GM12878 (cell line): ENCODE measurements around the gene CHST5. TPM values are rescaled to one million over a fixed set of nuclear protein-coding genes. Genes with fewer than 3 reads are reported as not detected.

ENCODE experiments used
- ATAC-seq: fragments of 200-7000 bp; cut with Tn5 transposase; 3 replicates; pipeline ENCODE4 v1.9.1; 2020; ENCODE audit warnings: mild to moderate bottlenecking, moderate library complexity
- BruUV-seq: library from RNA; stranded (reverse); fragments of 400-500 nt; replicated peaks from 2 replicates; lab custom pipeline; 2021; lab: Mats Ljungman, UMichigan
- CTCF ChIA-PET: fragments of 300-600 bp; sonication (Branson Sonifier 250); formaldehyde crosslinking; extraction: SDS; loops from one replicate; lab custom pipeline; 2021; ENCODE audit warnings: inconsistent platforms; lab: Yijun Ruan, JAX
- POLR2A ChIA-PET: fragments of 350-600 bp; formaldehyde crosslinking; extraction: SDS; loops from one replicate; lab custom pipeline; 2021; ENCODE audit warnings: inconsistent platforms; lab: Charles Lee
- RAD21 ChIA-PET: fragments of 300-600 bp; sonication (Branson Sonifier 250); formaldehyde crosslinking; loops from one replicate; lab custom pipeline; 2023; ENCODE audit warnings: antibody characterized with exemption; ENCODE audit not compliant: unreplicated experiment; lab: Charles Lee
- SMC1A ChIA-PET: fragments of 300-600 bp; sonication (Branson Sonifier 250); formaldehyde crosslinking; loops from one replicate; lab custom pipeline; 2023; ENCODE audit not compliant: unreplicated experiment, uncharacterized antibody; lab: Charles Lee
- DNase-seq: peaks from one replicate; pipeline ENCODE4 v3.0.0-alpha.2; 2011; ENCODE audit warnings: low read depth, low spot score
- FAIRE-seq: peaks from 3 replicates; lab custom pipeline; 2011; peaks lifted over from hg19 to GRCh38; lab: Jason Lieb, UNC
- H2AFZ ChIP-seq: 2 replicates; pipeline ENCODE4 v1.6.0; 2011; ENCODE audit warnings: low read depth, low read length, control low read depth; ENCODE audit not compliant: control insufficient read depth
- H3K27ac ChIP-seq: 2 replicates; pipeline ENCODE4 v1.5.1; 2011; ENCODE audit warnings: control low read depth; ENCODE audit not compliant: control insufficient read depth, insufficient read depth
- H3K27me3 ChIP-seq, 2 experiments: replicated peaks in 1 of 2; 2 replicates each; pipeline versions ENCODE4 v1.6.0 to v1.6.1; 2011; ENCODE audit warnings: low read length in 1 of 2; ENCODE audit not compliant: control insufficient read depth in 2 of 2, insufficient read depth in 2 of 2
- H3K36me3 ChIP-seq, 2 experiments: 2 replicates each; pipeline ENCODE4 v1.5.1; 2011; ENCODE audit warnings: low read length in 1 of 2; ENCODE audit not compliant: control insufficient read depth in 2 of 2, insufficient read depth in 2 of 2
- H3K4me1 ChIP-seq: 2 replicates; pipeline ENCODE4 v1.6.1; 2011; ENCODE audit warnings: mild to moderate bottlenecking, low read length, moderate library complexity, mixed read lengths; ENCODE audit not compliant: control insufficient read depth, insufficient read depth
- H3K4me2 ChIP-seq: 2 replicates; pipeline ENCODE4 v1.6.0; 2011; ENCODE audit warnings: control low read depth; ENCODE audit not compliant: control insufficient read depth, insufficient read depth
- H3K4me3 ChIP-seq: fragments of 200-600 bp; sonication (generic); 2 replicates; pipeline ENCODE4 v1.5.1; 2016
- H3K79me2 ChIP-seq: 2 replicates; pipeline ENCODE4 v1.6.0; 2011; ENCODE audit warnings: low read length; ENCODE audit not compliant: control insufficient read depth, insufficient read depth
- H3K9ac ChIP-seq: 2 replicates; pipeline ENCODE4 v1.8.0; 2011; ENCODE audit warnings: low read length, control low read depth, mixed read lengths; ENCODE audit not compliant: control insufficient read depth, insufficient read depth
- H3K9me3 ChIP-seq: replicated peaks from 3 replicates; pipeline ENCODE4 v1.5.1; 2011; ENCODE audit warnings: mild to moderate bottlenecking, low read length; ENCODE audit not compliant: control insufficient read depth, insufficient read depth
- H4K20me1 ChIP-seq: 2 replicates; pipeline ENCODE4 v1.6.0; 2011; ENCODE audit not compliant: control insufficient read depth, insufficient read depth
- CEBPZ ChIP-seq: fragments of 150-350 bp; IDR thresholded peaks from 2 replicates; pipeline ENCODE4 v1.6.1; 2016; ENCODE audit warnings: low read depth, low read length
- HDAC2 ChIP-seq: fragments of 200-600 bp; sonication (generic); IDR thresholded peaks from 2 replicates; pipeline ENCODE4 v1.6.1; 2017
- HDAC6 ChIP-seq: fragments of 200-600 bp; sonication (generic); IDR thresholded peaks from one replicate; pipeline ENCODE4 v1.8.0; 2017; ENCODE audit warnings: antibody characterized with exemption; ENCODE audit not compliant: unreplicated experiment
- MAX ChIP-seq: IDR thresholded peaks from 2 replicates; pipeline ENCODE4 v1.6.1; 2012; ENCODE audit warnings: low read depth, low read length, improper control_type of control experiment
- MTA3 ChIP-seq: IDR thresholded peaks from 2 replicates; pipeline ENCODE4 v1.6.1; 2012; ENCODE audit warnings: low read length, inconsistent platforms, borderline replicate concordance
- NKRF ChIP-seq: fragments of 450-650 bp; conservative IDR thresholded peaks from 2 replicates; pipeline ENCODE4 v1.6.1; 2017; ENCODE audit warnings: mild to moderate bottlenecking, moderate library complexity
- NR2F1 ChIP-seq: fragments of 450-650 bp; conservative IDR thresholded peaks from 2 replicates; pipeline ENCODE4 v1.6.1; 2017; ENCODE audit warnings: mild to moderate bottlenecking
- POLR2AphosphoS5 ChIP-seq: IDR thresholded peaks from 2 replicates; pipeline ENCODE4 v1.6.1; 2011; ENCODE audit warnings: mild to moderate bottlenecking, low read length, inconsistent platforms
- SIN3A ChIP-seq: IDR thresholded peaks from 2 replicates; pipeline ENCODE4 v1.6.1; 2012; ENCODE audit warnings: low read depth, low read length, improper control_type of control experiment
- STAT1 ChIP-seq: fragments of 450-650 bp; conservative IDR thresholded peaks from 2 replicates; pipeline ENCODE4 v1.6.1; 2014; ENCODE audit warnings: antibody characterized with exemption, mild to moderate bottlenecking
- ZNF217 ChIP-seq: fragments of 450-650 bp; IDR thresholded peaks from 2 replicates; pipeline ENCODE4 v1.6.1; 2017; ENCODE audit warnings: antibody characterized with exemption, mild to moderate bottlenecking
- ZNF274 ChIP-seq: IDR thresholded peaks from one replicate; pipeline ENCODE4 v1.8.0; 2011; ENCODE audit not compliant: insufficient read length, insufficient read depth
- ZNF622 ChIP-seq: fragments of 450-650 bp; IDR thresholded peaks from 2 replicates; pipeline ENCODE4 v1.6.1; 2017; ENCODE audit warnings: mild to moderate bottlenecking, inconsistent platforms
- WGBS: methylation state at CpG from one replicate; pipeline ENCODE4 v1.1.6; 2016; ENCODE audit warnings: low lambda C conversion rate; ENCODE audit not compliant: insufficient replicate concordance, insufficient coverage; ENCODE audit errors: missing lambda C conversion rate; 5-methylcytosine and 5-hydroxymethylcytosine counted together
- in situ Hi-C: fragments of 300-500 bp; cut with MboI; formaldehyde crosslinking; loops from 9 replicates; pipeline ENCODE4 v1.14.3; 2018; ENCODE audit warnings: mixed read lengths
- intact Hi-C: fragments of 100-400 bp; cut with micrococcal nuclease; formaldehyde crosslinking; loops from one replicate; pipeline ENCODE4 v1.14.2; 2022; ENCODE audit not compliant: unreplicated experiment
- polyA plus RNA-seq, 11 experiments: library from polyadenylated mRNA; depleted of rRNA in 4 of 11; unstranded in 6 of 11; stranded (reverse) in 5 of 11; fragments of >200 nt; fragmentation: Nextera tagmentation in 4 of 11; fragmentation: Illumina TruSeq in 1 of 11; extraction: Ambion mirVana in 4 of 11; extraction: Trizol in 1 of 11; gene quantifications; 1 replicate in 1 of 11; 2 replicates in 10 of 11; pipeline versions ENCODE4 v1.2.1 to v1.2.3, GENCODE V29; 2011 to 2016; ENCODE audit warnings: inconsistent platforms in 2 of 11, missing spikeins in 2 of 11, low read depth in 1 of 11
- total RNA-seq, 4 experiments: library from RNA; depleted of rRNA in 3 of 4; stranded (reverse); fragments of >200 nt in 3 of 4; fragmentation: Illumina TruSeq in 1 of 4; extraction: Trizol in 1 of 4; gene quantifications; 2 replicates each; pipeline versions ENCODE4 v1.2.1 to v1.2.3, GENCODE V29; 2013 to 2021

The CHST5 gene
- total and polyA plus RNA-seq, 10 of the 15 experiments (the other 5 are each of a cell fraction or from before 2014, with no cell fraction given), result 0.04 to 0.43 (median 0.14) TPM; not detected in 6

GRCh38 chr16:75534560-75535205 lies 1.2 kb downstream of the CHST5 start (continued):
- TF ChIP-seq HDAC6 (no peak), ZNF217 (no peak), MTA3 (no peak), SIN3A (no peak), HDAC2 (no peak), ZNF622 (no peak), ZNF274 (no peak)

GRCh38 chr16:75532791-75533190 lies 3.1 kb downstream of the CHST5 start:
- Histone ChIP-seq H3K9me3 (no peaks in the 10 kb centered on the region), H3K79me2 (no peaks in the 10 kb centered on the region), H4K20me1 (no peaks in the 10 kb centered on the region), H3K9ac (no peak overlapping the region), H3K4me1 (no peaks in the 10 kb centered on the region), H3K27me3 (no peaks in the 10 kb centered on the region), H3K4me3 (no peak overlapping the region), H3K27ac (no peak overlapping the region), H3K4me2 (no peak overlapping the region), H2AFZ (no peak overlapping the region), H3K36me3 (no peaks in the 10 kb centered on the region)
- FAIRE-seq, result no peak
- 36% methylated on average over 2 of the region's 2 CpGs for WGBS
- ChIA-PET CTCF (interaction anchor here (0.7 to 1.2 kb wide), 2 partner anchors 16 to 68 kb away, joined by 3 to 4 read pairs; partner anchors contain the start of gene TMEM170A), SMC1A (interaction anchor here (0.8 kb wide), 1 partner anchor 18 kb away, joined by 3 read pairs; no protein-coding TSS in a partner anchor), RAD21 (no interaction called here), POLR2A (no interaction called here)
- intact Hi-C loops (no loop called here), in situ Hi-C loops (no loop called here)
- TF ChIP-seq SIN3A (no peak), MAX (no peak), NKRF (no peak), STAT1 (no peak), POLR2AphosphoS5 (no peak), NR2F1 (no peak), CEBPZ (no peak)
- BruUV-seq, result no TSS peak
- no peak for ATAC-seq
- DNase-seq, result no peak
